Measurements from ENCODE around the gene FCHSD2. TPM values are rescaled to one million over a fixed set of nuclear protein-coding genes. Genes with fewer than 3 reads are reported as not detected.

The FCHSD2 gene
- total and polyA plus RNA-seq, 2 experiments from 2014 or later: 9.1 to 19.8 TPM

- no peaks in the 10 kb centered on the region for H3K9me3 ChIP-seq (ENCODE audit: low read depth)
- peaks cover 2% of the 10 kb centered on the region; the same call in 1 of the 2 replicates for H3K4me1 ChIP-seq (ENCODE audit: insufficient read depth)
- no peak overlapping the region for H3K4me2 ChIP-seq (ENCODE audit: unreplicated experiment)
- no peak overlapping the region for H3K4me3 ChIP-seq
- no peaks in the 10 kb centered on the region for H3F3A ChIP-seq (ENCODE audit: insufficient read depth)
- peaks cover 64% of the 10 kb centered on the region for H3K79me2 ChIP-seq (ENCODE audit: insufficient read depth)
- H3K36me3 ChIP-seq (ENCODE audit: low read depth): 0 out of 2 replicates have a peak, but pooled peaks cover 6% of the 10 kb centered on the region
- H3K27me3 ChIP-seq (replicated peaks; ENCODE audit: insufficient read depth): no peaks in the 10 kb centered on the region
- TF ChIP-seq EZH2phosphoT487 (IDR thresholded peaks at IDR 0.05; ENCODE audit: insufficient read depth, low read depth): no peak
- TF ChIP-seq EZH2 (IDR thresholded peaks at IDR 0.05; ENCODE audit: insufficient read depth, poor library complexity, severe bottlenecking): no peak
- no peak for DNase-seq
- no peak overlapping the region for H3K27ac ChIP-seq
- no peak overlapping the region for H2AFZ ChIP-seq
- in situ Hi-C loops (cut with MboI): no loop called here
- H4K20me1 ChIP-seq (ENCODE audit: insufficient read depth): no peaks in the 10 kb centered on the region
- no peak overlapping the region for H3K9ac ChIP-seq
- H3K9me2 ChIP-seq (ENCODE audit: insufficient read depth): no peaks in the 10 kb centered on the region
Measured at GRCh38 chr11:73121692-73122091, 20.4 kb downstream of the FCHSD2 start.

- H3K9ac ChIP-seq: no peak overlapping the region
- H3K27ac ChIP-seq: no peak overlapping the region
- H3K9me2 ChIP-seq (ENCODE audit: insufficient read depth): no peaks in the 10 kb centered on the region
- TF ChIP-seq EZH2phosphoT487 (IDR thresholded peaks at IDR 0.05; ENCODE audit: insufficient read depth, low read depth) (no peak), EZH2 (IDR thresholded peaks at IDR 0.05; ENCODE audit: insufficient read depth, poor library complexity, severe bottlenecking) (no peak)
- H3K79me2 ChIP-seq (ENCODE audit: insufficient read depth): peaks cover 40% of the 10 kb centered on the region
- no peaks in the 10 kb centered on the region for H3F3A ChIP-seq (ENCODE audit: insufficient read depth)
- DNase-seq: no peak
- no peaks in the 10 kb centered on the region for H4K20me1 ChIP-seq (ENCODE audit: insufficient read depth)
- H2AFZ ChIP-seq: no peak overlapping the region
- no peak overlapping the region for H3K4me2 ChIP-seq (ENCODE audit: unreplicated experiment)
- H3K27me3 ChIP-seq (replicated peaks; ENCODE audit: insufficient read depth): no peaks in the 10 kb centered on the region
- no peaks in the 10 kb centered on the region for H3K9me3 ChIP-seq (ENCODE audit: low read depth)
- no peaks in the 10 kb centered on the region for H3K4me1 ChIP-seq (ENCODE audit: insufficient read depth)
- 99 to 100% methylated on average over 2 of the region's 2 CpGs for WGBS, 2 experiments (ENCODE audit: low coverage in 1 of 2, low lambda C conversion rate in 2 of 2, missing lambda C conversion rate in 2 of 2)
- no peaks in the 10 kb centered on the region for H3K36me3 ChIP-seq (ENCODE audit: low read depth)
- H3K4me3 ChIP-seq: no peak overlapping the region
- in situ Hi-C loops (cut with MboI): no loop called here
Measured at GRCh38 chr11:73117071-73117470, 25.0 kb downstream of the FCHSD2 start.

- no peak for TF ChIP-seq EZH2 (IDR thresholded peaks at IDR 0.05; ENCODE audit: insufficient read depth, poor library complexity, severe bottlenecking)
- no peak for TF ChIP-seq EZH2phosphoT487 (IDR thresholded peaks at IDR 0.05; ENCODE audit: insufficient read depth, low read depth)
- DNase-seq: no peak
- H3K79me2 ChIP-seq (ENCODE audit: insufficient read depth): peaks cover 36% of the 10 kb centered on the region
- H3K9me3 ChIP-seq (ENCODE audit: low read depth): no peaks in the 10 kb centered on the region
- H3K36me3 ChIP-seq (ENCODE audit: low read depth): no peaks in the 10 kb centered on the region
- H3K9ac ChIP-seq: no peak overlapping the region
- H3K4me2 ChIP-seq (ENCODE audit: unreplicated experiment): no peak overlapping the region
- no peak overlapping the region for H2AFZ ChIP-seq
- H4K20me1 ChIP-seq (ENCODE audit: insufficient read depth): no peaks in the 10 kb centered on the region
- H3K4me3 ChIP-seq: no peak overlapping the region
- no peaks in the 10 kb centered on the region for H3K27me3 ChIP-seq (replicated peaks; ENCODE audit: insufficient read depth)
- no peak overlapping the region for H3K27ac ChIP-seq
- H3K4me1 ChIP-seq (ENCODE audit: insufficient read depth): no peaks in the 10 kb centered on the region
- 98% methylated on average over 8 of the region's 8 CpGs for WGBS, 2 experiments (ENCODE audit: low coverage in 1 of 2, low lambda C conversion rate in 2 of 2, missing lambda C conversion rate in 2 of 2)
- H3F3A ChIP-seq (ENCODE audit: insufficient read depth): no peaks in the 10 kb centered on the region
- no peaks in the 10 kb centered on the region for H3K9me2 ChIP-seq (ENCODE audit: insufficient read depth)
- in situ Hi-C loops (cut with MboI): no loop called here
Measured at GRCh38 chr11:73116636-73117035, 25.5 kb downstream of the FCHSD2 start.

- in situ Hi-C loops (cut with MboI): no loop called here
- 98 to 100% methylated on average over 6 of the region's 6 CpGs for WGBS, 2 experiments (ENCODE audit: low coverage in 1 of 2, low lambda C conversion rate in 2 of 2, missing lambda C conversion rate in 2 of 2)
Measured at GRCh38 chr11:73114835-73115220, 27.3 kb downstream of the FCHSD2 start.

More at GRCh38 chr11:73114835-73115220, 27.3 kb downstream of the FCHSD2 start:
- Histone ChIP-seq H2AFZ (no peak overlapping the region), H3F3A (ENCODE audit: insufficient read depth) (no peaks in the 10 kb centered on the region), H3K36me3 (ENCODE audit: low read depth) (no peaks in the 10 kb centered on the region), H3K9me2 (ENCODE audit: insufficient read depth) (no peaks in the 10 kb centered on the region), H3K4me2 (ENCODE audit: unreplicated experiment) (no peak overlapping the region), H3K79me2 (ENCODE audit: insufficient read depth) (peaks cover 22% of the 10 kb centered on the region), H3K4me1 (ENCODE audit: insufficient read depth) (no peaks in the 10 kb centered on the region), H3K27ac (no peak overlapping the region), H4K20me1 (ENCODE audit: insufficient read depth) (no peaks in the 10 kb centered on the region), H3K27me3 (replicated peaks; ENCODE audit: insufficient read depth) (no peaks in the 10 kb centered on the region), H3K4me3 (no peak overlapping the region), H3K9me3 (ENCODE audit: low read depth) (no peaks in the 10 kb centered on the region), H3K9ac (no peak overlapping the region)
- DNase-seq: no peak
- TF ChIP-seq EZH2 (IDR thresholded peaks at IDR 0.05; ENCODE audit: insufficient read depth, poor library complexity, severe bottlenecking) (no peak), EZH2phosphoT487 (IDR thresholded peaks at IDR 0.05; ENCODE audit: insufficient read depth, low read depth) (no peak)

Data from GM23248 (cell line).